Cardiac fibroblast (primary cell): ENCODE measurements around the gene ASXL1.
"Not testable (repeated sequence)": the region's sequence is repeated elsewhere in the genome, so short reads cannot be mapped to it uniquely, and the experiment has no call there.

Experiments used
- DNase-seq, 2 donors: peaks; one replicate each; pipeline versions ENCODE4 v3.0.0 to v3.0.0-alpha.2; 2010; ENCODE audit warnings: low read depth in 2 of 2
- H3K4me3 ChIP-seq, 2 donors: replicated peaks in 1 of 2; 1 replicate in 1 of 2; 2 replicates in 1 of 2; pipeline ENCODE4 v1.5.1; 2011; ENCODE audit warnings: low read depth in 2 of 2, low read length in 2 of 2, mild to moderate bottlenecking in 2 of 2, moderate library complexity in 1 of 2
- TF ChIP-seq, protein P1 (sequence below): IDR thresholded peaks from one replicate; pipeline ENCODE4 v1.5.1; 2011; ENCODE audit warnings: low read depth, mild to moderate bottlenecking, low read length, inconsistent platforms

The ASXL1 gene

DNA sequence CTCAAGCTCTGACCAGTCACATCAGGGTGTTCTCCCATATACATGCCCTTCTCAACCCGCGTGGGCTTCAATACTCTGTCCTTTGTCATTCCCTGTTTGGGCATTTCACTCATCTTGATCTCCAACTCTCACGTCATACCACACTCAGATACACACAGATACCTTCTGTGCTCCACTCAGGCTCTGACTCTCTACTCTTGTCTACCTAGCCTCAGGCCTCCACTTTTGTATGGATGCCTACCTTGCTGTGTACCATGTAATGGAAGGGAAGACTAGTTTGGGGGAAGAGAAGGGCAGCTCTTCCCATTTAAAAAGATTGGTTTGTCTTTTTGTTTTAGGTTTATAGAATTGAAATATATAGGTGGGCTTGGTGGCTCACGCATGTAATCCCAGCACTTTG, 48.6 kb downstream of the ASXL1 start:
- no peak overlapping the region for H3K4me3 ChIP-seq
- TF ChIP-seq, protein P1, sequence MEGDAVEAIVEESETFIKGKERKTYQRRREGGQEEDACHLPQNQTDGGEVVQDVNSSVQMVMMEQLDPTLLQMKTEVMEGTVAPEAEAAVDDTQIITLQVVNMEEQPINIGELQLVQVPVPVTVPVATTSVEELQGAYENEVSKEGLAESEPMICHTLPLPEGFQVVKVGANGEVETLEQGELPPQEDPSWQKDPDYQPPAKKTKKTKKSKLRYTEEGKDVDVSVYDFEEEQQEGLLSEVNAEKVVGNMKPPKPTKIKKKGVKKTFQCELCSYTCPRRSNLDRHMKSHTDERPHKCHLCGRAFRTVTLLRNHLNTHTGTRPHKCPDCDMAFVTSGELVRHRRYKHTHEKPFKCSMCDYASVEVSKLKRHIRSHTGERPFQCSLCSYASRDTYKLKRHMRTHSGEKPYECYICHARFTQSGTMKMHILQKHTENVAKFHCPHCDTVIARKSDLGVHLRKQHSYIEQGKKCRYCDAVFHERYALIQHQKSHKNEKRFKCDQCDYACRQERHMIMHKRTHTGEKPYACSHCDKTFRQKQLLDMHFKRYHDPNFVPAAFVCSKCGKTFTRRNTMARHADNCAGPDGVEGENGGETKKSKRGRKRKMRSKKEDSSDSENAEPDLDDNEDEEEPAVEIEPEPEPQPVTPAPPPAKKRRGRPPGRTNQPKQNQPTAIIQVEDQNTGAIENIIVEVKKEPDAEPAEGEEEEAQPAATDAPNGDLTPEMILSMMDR = no peak
- DNase-seq = no peak

DNA sequence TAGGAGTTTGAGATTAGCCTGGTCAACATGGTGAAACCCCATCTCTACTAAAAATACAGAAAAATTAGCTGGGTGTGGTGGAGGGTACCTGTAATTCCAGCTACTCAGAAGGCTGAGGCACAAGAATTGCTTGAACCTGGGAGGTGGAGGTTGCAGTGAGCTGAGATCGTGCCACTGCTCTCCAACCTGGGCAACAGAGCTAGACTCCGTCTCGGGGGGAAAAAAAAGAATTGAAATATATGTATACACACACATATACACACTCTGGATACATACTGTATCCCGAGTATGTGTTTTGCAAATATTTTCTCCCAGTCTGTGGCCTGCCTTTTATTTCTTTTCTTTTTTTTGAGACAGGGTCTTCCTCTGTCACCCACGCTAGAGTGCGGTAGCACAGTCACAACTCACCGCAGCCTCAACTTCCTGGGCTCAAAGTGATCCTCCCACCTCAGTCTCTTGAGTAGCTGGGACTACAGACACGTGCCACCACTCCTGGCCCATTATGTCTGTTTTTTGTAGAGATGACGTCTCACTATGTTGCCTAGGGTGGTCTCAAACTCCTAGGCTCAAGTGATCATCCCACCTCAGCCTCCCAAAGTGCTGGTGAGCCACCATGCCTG, 49.1 kb downstream of the ASXL1 start:
- DNase-seq, H3K4me3 ChIP-seq: not testable (repeated sequence)

DNA sequence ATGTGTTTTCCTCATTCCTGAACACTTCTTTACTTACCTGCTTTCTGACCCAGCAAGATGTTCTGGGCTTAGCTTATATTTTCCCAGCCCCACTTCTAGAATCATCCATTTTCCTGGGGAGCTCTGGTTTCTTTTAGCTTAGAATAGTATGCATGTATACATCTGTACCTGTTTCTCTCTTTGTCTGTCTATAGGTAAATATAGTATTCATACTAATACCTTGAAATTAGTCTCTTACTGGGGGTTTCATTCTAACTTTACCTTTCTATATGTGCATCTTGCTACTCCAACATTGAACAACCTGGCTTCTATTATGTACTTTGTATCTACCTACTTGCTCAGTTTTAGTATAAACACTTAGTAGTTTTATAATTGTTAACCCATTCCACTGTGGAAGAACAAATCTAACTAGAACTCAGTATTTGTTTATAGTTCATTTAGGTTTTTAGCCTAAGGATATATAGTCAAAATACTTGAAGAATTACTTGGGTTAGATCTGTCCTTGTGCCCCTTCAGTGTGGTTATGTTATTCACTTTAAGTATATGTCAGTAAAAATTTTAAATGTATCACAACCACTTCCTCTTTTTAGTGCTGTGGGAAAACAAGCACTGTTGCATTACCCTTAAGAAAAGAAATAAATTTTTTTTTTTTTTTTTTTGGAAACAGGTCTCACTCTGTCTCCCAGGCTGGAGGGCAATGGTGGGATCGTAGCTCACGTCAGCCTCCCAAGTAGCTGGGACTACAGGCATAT, 54.0 kb downstream of the ASXL1 start:
- DNase-seq = no peak
- H3K4me3 ChIP-seq = no peak overlapping the region
- TF ChIP-seq, protein P1 = no peak

DNA sequence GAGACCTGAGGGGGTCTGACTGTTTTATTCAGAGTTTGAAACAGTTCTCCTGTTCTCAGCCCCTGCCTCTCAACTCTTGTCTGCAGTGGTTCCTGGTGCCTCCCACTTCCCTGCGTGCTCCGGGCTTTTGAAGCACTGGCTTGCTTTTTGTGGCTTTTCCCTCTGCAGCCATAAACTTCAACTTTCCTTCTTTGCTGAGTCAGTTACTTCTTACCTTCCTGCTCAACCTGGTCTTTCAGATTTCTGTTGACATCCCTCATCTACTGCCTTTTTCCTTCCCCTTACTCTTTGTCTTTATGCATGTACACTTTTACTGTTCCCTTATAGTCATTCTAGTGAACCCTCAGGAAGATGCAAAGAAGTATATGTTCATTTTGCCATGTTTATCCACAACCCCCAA, 57.4 kb downstream of the ASXL1 start:
- no peak overlapping the region for H3K4me3 ChIP-seq
- DNase-seq = no peak
- TF ChIP-seq, protein P1 = no peak

DNA sequence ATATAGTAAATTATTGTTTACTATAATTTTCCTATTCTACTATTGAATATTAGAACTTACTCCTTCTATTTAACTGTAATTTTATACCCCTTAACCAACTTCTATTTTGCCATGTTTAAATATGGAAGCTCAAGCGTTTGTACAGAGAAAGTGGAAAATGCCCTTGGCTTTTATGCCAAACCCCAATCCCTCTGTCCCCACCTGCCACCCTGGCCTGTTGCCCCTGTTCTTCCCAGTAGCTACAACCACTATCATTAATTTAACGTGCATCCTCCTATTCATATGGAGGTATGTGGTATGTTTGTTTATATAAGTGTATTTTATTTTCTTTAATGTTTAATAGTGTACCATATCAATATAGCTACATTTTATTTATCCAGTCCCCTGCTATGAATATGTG, 58.1 kb downstream of the ASXL1 start:
- TF ChIP-seq, protein P1 = no peak
- DNase-seq = no peak
- H3K4me3 ChIP-seq = no peak overlapping the region

DNA sequence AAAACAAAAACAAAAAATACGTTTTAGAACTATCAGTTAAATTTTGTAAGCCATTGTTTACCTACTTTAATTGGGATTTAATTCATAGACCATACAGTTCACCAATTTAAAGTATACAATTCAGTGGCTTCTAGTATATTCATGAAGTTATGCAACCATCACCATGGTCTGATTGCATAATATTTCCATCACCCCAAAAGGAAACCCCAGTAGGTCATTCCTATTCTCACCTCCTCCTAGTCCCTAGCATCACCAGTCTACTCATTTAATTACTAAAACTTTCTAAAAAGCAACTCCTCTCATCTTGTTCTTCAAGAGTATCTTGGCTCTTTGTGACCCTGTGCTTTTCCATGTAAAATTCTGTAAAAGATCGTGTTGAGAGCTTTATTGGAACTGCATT, 60.2 kb downstream of the ASXL1 start:
- H3K4me3 ChIP-seq = no peak overlapping the region
- peak in 1 of 2 donors; percentile 9 for DNase-seq
- TF ChIP-seq, protein P1 = no peak

DNA sequence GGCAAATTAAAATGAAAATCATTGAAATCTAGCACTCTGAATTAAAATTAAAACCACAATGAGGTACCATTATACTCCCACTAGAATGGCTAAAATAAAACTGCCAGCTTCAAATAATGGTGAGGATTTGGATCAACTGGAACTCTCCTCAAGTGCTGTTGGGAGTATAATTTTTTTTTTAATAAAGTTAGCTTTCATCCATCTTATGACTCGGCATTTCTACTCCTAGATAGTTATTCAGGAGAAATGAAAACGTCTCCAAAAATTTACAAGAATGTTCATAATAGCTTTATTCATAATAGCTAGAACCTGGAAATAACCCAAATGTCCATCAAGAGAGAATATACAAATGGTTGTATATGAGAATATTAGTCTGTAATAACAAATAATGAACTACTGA, 63.2 kb downstream of the ASXL1 start:
- no peak for DNase-seq
- no peak overlapping the region for H3K4me3 ChIP-seq
- TF ChIP-seq, protein P1 = no peak
